Transverse colon (tissue), 4 donors: ENCODE data around the gene GRAMD2B. TPM values are rescaled to one million over a fixed set of nuclear protein-coding genes. Genes with fewer than 3 reads are reported as not detected.

Experiments used
- DNase-seq: peaks from one replicate; pipeline ENCODE4 v3.0.0-alpha.2; 2019
- H3K27ac ChIP-seq, 4 donors: fragments of 200-600 bp; sonication (generic); 2 replicates each; pipeline ENCODE4 v1.5.1; 2016 to 2018; ENCODE audit warnings: inconsistent platforms in 4 of 4
- H3K27me3 ChIP-seq: fragments of 200-600 bp; sonication (generic); 2 replicates; pipeline ENCODE4 v1.5.1; 2017; ENCODE audit warnings: inconsistent platforms
- H3K36me3 ChIP-seq, 4 donors: fragments of 200-600 bp; sonication (generic); 2 replicates each; pipeline ENCODE4 v1.5.1; 2017 to 2019; ENCODE audit warnings: inconsistent platforms in 4 of 4
- H3K4me1 ChIP-seq, 4 donors: fragments of 200-600 bp; sonication (generic); 2 replicates each; pipeline ENCODE4 v1.5.1; 2017 to 2020; ENCODE audit warnings: inconsistent platforms in 4 of 4
- H3K4me3 ChIP-seq, 4 donors: fragments of 200-600 bp; sonication (generic); 1 replicate in 1 of 4; 2 replicates in 3 of 4; pipeline versions ENCODE4 v1.5.1 to v1.6.1; 2017 to 2019; ENCODE audit warnings: inconsistent platforms in 4 of 4
- H3K9me3 ChIP-seq, 2 donors: fragments of 200-600 bp; sonication (generic); 2 replicates each; pipeline ENCODE4 v1.5.1; 2017 to 2019; ENCODE audit warnings: inconsistent platforms in 2 of 2
- CTCF ChIP-seq, 5 experiments: fragments of 200-600 bp in 3 of 5; fragments of 450-650 bp in 2 of 5; sonication (generic) in 3 of 5; IDR thresholded peaks; 1 replicate in 2 of 5; 2 replicates in 3 of 5; pipeline ENCODE4 v1.5.1; 2016 to 2017; ENCODE audit warnings: antibody characterized with exemption in 5 of 5, inconsistent platforms in 3 of 5, mild to moderate bottlenecking in 2 of 5, moderate library complexity in 1 of 5
- EP300 ChIP-seq: sonication (generic); formaldehyde crosslinking; IDR thresholded peaks from one replicate; pipeline ENCODE4 v1.6.1; 2017; ENCODE audit warnings: antibody characterized with exemption, low read depth
- POLR2A ChIP-seq: fragments of 450-650 bp; IDR thresholded peaks from one replicate; pipeline ENCODE4 v1.6.1; 2016; ENCODE audit warnings: antibody characterized with exemption, mild to moderate bottlenecking, moderate library complexity
- POLR2AphosphoS5 ChIP-seq, 3 donors: sonication (generic); formaldehyde crosslinking; IDR thresholded peaks; one replicate each; pipeline ENCODE4 v1.6.1; 2016; ENCODE audit warnings: antibody characterized with exemption in 3 of 3
- WGBS, 2 donors: methylation state at CpG; one replicate each; pipeline ENCODE4 v1.1.5; 2018; ENCODE audit warnings: low coverage in 1 of 2; 5-methylcytosine and 5-hydroxymethylcytosine counted together
- in situ Hi-C, 4 donors: fragments of 200-750 bp; cut with MboI; loops; one replicate each; pipeline versions ENCODE4 v1.15.0 to v1.15.1; 2017; ENCODE audit warnings: low sequenced_read_pairs in 3 of 4, low pct_ligation_motif_present in 1 of 4, low pct_unique_long_range_greater_than_20kb in 1 of 4
- intact Hi-C: fragments of 100-400 bp; cut with DNase I; formaldehyde crosslinking; loops from one replicate; pipeline ENCODE4 v1.15.1; 2023; ENCODE audit warnings: low total_unique reads
- total RNA-seq, 4 donors: library from RNA; depleted of rRNA; stranded (reverse); fragments of >200 nt; gene quantifications; one replicate each; pipeline ENCODE4 v1.1.0, GENCODE V29; 2016

GRAMD2B gene
- total RNA-seq, 4 donors from 2014 or later = 93.9 to 191 (median 161) TPM

GRCh38 chr5:126536874-126537273 lies 113.7 kb downstream of the GRAMD2B start:
- H3K27me3 ChIP-seq = no peaks in the 10 kb centered on the region
- no peak overlapping the region for H3K4me3 ChIP-seq
- peak overlapping the region in 2 of 4 donors; percentile 21 to 22 for H3K27ac ChIP-seq
- no peaks in the 10 kb centered on the region for H3K9me3 ChIP-seq
- H3K36me3 ChIP-seq = no peaks in the 10 kb centered on the region
- TF ChIP-seq POLR2A (no peak), CTCF (IDR thresholded peaks at IDR 0.05) (peak in 1 of 5 experiments; percentile 11), EP300 (no peak)
- 45 to 47% methylated on average over 2 to 3 of the region's 3 CpGs for WGBS, 2 donors
- no peak for DNase-seq
- peaks cover 3 to 24% (median 6%) of the 10 kb centered on the region in 4 donors for H3K4me1 ChIP-seq
- intact Hi-C loops = no loop called here
- in situ Hi-C loops = loop anchor here (5.0 to 10.0 kb wide), 2 partner anchors 182 to 185 kb away; no protein-coding TSS in a partner anchor

GRCh38 chr5:126538579-126538978 lies 115.4 kb downstream of the GRAMD2B start:
- TF ChIP-seq EP300 = no peak
- in situ Hi-C loops (loop anchor here (5.0 to 10.0 kb wide), 2 partner anchors 184 to 186 kb away; no protein-coding TSS in a partner anchor), intact Hi-C loops (loop anchor here (2.0 kb wide), 1 partner anchor 186 kb away; no protein-coding TSS in a partner anchor)
- Histone ChIP-seq H3K27ac (peak overlapping the region; percentile 24 to 76 (median 46)), H3K27me3 (no peaks in the 10 kb centered on the region), H3K4me1 (peaks cover 0 to 23% (median 2%) of the 10 kb centered on the region in 4 donors), H3K9me3 (no peaks in the 10 kb centered on the region), H3K4me3 (no peak overlapping the region), H3K36me3 (no peaks in the 10 kb centered on the region)
- no peak for DNase-seq
- WGBS, 2 donors = 28 to 29% methylated on average over 1 of the region's 1 CpG

- H3K9me3 ChIP-seq = no peaks in the 10 kb centered on the region
- no peak for TF ChIP-seq POLR2AphosphoS5 (IDR thresholded peaks at IDR 0.05)
- no peak for TF ChIP-seq CTCF (IDR thresholded peaks at IDR 0.05)
- no peak for TF ChIP-seq POLR2A
- TF ChIP-seq EP300 = no peak
- intact Hi-C loops = no loop called here
- DNase-seq = no peak
- 73 to 83% methylated on average over 3 to 5 of the region's 5 CpGs for WGBS, 2 donors
- H3K27ac ChIP-seq = no peak overlapping the region
- peaks cover 0 to 24% (median 6%) of the 10 kb centered on the region in 4 donors for H3K4me1 ChIP-seq
- no peak overlapping the region for H3K4me3 ChIP-seq
- no peaks in the 10 kb centered on the region for H3K36me3 ChIP-seq
- H3K27me3 ChIP-seq = no peaks in the 10 kb centered on the region
- in situ Hi-C loops = no loop called here
Observed at GRCh38 chr5:126540631-126541030, 117.4 kb downstream of the GRAMD2B start.

- no peak overlapping the region for H3K4me3 ChIP-seq
- DNase-seq = no peak
- no peaks in the 10 kb centered on the region for H3K9me3 ChIP-seq
- no peaks in the 10 kb centered on the region for H3K36me3 ChIP-seq
- peaks cover 0 to 13% (median 6%) of the 10 kb centered on the region in 4 donors for H3K4me1 ChIP-seq
- no peaks in the 10 kb centered on the region for H3K27me3 ChIP-seq
- no peak overlapping the region for H3K27ac ChIP-seq
- intact Hi-C loops = no loop called here
- 50 to 68% methylated on average over 2 of the region's 2 CpGs for WGBS, 2 donors
- in situ Hi-C loops = no loop called here
- no peak for TF ChIP-seq POLR2A
Observed at GRCh38 chr5:126542441-126542840, 119.2 kb downstream of the GRAMD2B start.

GRCh38 chr5:126543009-126543408 lies 119.8 kb downstream of the GRAMD2B start:
- in situ Hi-C loops = no loop called here
- H3K27me3 ChIP-seq = no peaks in the 10 kb centered on the region
- H3K4me1 ChIP-seq = peaks cover 0 to 13% (median 6%) of the 10 kb centered on the region in 4 donors
- no peaks in the 10 kb centered on the region for H3K9me3 ChIP-seq
- no peak overlapping the region for H3K27ac ChIP-seq
- no peak overlapping the region for H3K4me3 ChIP-seq
- intact Hi-C loops = no loop called here
- no peak for DNase-seq
- H3K36me3 ChIP-seq = no peaks in the 10 kb centered on the region
- TF ChIP-seq POLR2A (no peak), CTCF (IDR thresholded peaks at IDR 0.05) (no peak)
- 96 to 100% methylated on average over 1 of the region's 1 CpG for WGBS, 2 donors
